Skeletal muscle tissue (tissue), 4 donors: ENCODE results near the gene FRRS1. TPM values are rescaled to one million over a fixed set of nuclear protein-coding genes. Genes with fewer than 3 reads are reported as not detected.
A peak's percentile ranks its signal among the peaks of the same experiment; 100 is the strongest.
"Not testable (repeated sequence)": the region's sequence is repeated elsewhere in the genome, so short reads cannot be mapped to it uniquely, and the experiment has no call there.

Experiments used
- H3K27ac ChIP-seq: one replicate; pipeline ENCODE4 v1.7.0; 2013; ENCODE audit warnings: mild to moderate bottlenecking, low read depth, low read length, inconsistent platforms
- H3K27me3 ChIP-seq, 3 donors: one replicate each; pipeline ENCODE4 v1.7.0; 2013; ENCODE audit warnings: low read length in 3 of 3; ENCODE audit not compliant: control insufficient read depth in 3 of 3, insufficient read depth in 3 of 3
- H3K36me3 ChIP-seq, 3 donors: one replicate each; pipeline ENCODE4 v1.7.0; 2013; ENCODE audit warnings: low read length in 3 of 3; ENCODE audit not compliant: control insufficient read depth in 3 of 3, insufficient read depth in 3 of 3
- H3K4me1 ChIP-seq, 3 donors: one replicate each; pipeline ENCODE4 v1.7.0; 2013; ENCODE audit warnings: low read length in 3 of 3, mild to moderate bottlenecking in 3 of 3; ENCODE audit not compliant: control insufficient read depth in 3 of 3, insufficient read depth in 3 of 3
- H3K4me3 ChIP-seq, 3 donors: one replicate each; pipeline ENCODE4 v1.7.0; 2013; ENCODE audit warnings: low read length in 3 of 3
- H3K9ac ChIP-seq, 3 donors: one replicate each; pipeline ENCODE4 v1.7.0; 2013; ENCODE audit warnings: low read length in 3 of 3, mild to moderate bottlenecking in 3 of 3, moderate library complexity in 2 of 3, low read depth in 1 of 3
- H3K9me3 ChIP-seq, 3 donors: one replicate each; pipeline ENCODE4 v1.7.0; 2013; ENCODE audit warnings: low read length in 3 of 3; ENCODE audit not compliant: control insufficient read depth in 3 of 3
- total RNA-seq: library from RNA; depleted of rRNA; stranded (reverse); fragments of >200 nt; gene quantifications from one replicate; pipeline ENCODE4 v1.2.3, GENCODE V29; 2014
- donor health status: Osteomylitis.

The FRRS1 gene, protein sequence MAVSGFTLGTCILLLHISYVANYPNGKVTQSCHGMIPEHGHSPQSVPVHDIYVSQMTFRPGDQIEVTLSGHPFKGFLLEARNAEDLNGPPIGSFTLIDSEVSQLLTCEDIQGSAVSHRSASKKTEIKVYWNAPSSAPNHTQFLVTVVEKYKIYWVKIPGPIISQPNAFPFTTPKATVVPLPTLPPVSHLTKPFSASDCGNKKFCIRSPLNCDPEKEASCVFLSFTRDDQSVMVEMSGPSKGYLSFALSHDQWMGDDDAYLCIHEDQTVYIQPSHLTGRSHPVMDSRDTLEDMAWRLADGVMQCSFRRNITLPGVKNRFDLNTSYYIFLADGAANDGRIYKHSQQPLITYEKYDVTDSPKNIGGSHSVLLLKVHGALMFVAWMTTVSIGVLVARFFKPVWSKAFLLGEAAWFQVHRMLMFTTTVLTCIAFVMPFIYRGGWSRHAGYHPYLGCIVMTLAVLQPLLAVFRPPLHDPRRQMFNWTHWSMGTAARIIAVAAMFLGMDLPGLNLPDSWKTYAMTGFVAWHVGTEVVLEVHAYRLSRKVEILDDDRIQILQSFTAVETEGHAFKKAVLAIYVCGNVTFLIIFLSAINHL
- total RNA-seq, result 5.7 TPM

DNA sequence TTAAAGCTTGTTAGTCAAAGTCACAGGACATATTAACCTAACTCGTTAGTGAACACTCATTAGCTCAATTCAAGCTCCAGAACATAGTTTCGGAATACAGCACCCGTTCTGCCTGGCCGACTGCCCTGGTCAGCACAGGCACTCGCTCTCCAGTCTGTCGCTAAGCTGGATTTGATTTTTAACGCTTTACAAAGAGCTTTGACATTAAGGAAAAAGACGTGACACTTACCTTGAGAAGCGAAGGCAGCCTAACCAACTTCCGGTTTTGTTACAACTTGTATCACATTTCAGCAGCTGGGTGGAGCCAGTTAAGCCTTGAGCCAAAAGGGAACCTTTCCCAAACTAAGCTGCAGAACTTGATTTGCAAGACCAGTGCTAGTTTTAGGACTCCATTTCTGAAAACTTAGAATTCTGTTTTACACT is at the start of gene FRRS1:
TSS of gene FRRS1 (minus strand) at position 258 of the 423 bp plus-strand sequence. CDS start 17,867 bp downstream, outside the sequence.
- Histone ChIP-seq H3K27ac (peak within 1 kb of the TSS; percentile 84), H3K27me3 (no peaks in the 10 kb centered on the region), H3K9me3 (no peaks in the 10 kb centered on the region), H3K9ac (peak within 1 kb of the TSS; percentile 80 to 94 (median 84)), H3K36me3 (no peaks in the 10 kb centered on the region), H3K4me1 (peaks cover 0 to 5% (median 0%) of the 10 kb centered on the region in 3 donors), H3K4me3 (peak within 1 kb of the TSS; percentile 76 to 82 (median 79))

DNA sequence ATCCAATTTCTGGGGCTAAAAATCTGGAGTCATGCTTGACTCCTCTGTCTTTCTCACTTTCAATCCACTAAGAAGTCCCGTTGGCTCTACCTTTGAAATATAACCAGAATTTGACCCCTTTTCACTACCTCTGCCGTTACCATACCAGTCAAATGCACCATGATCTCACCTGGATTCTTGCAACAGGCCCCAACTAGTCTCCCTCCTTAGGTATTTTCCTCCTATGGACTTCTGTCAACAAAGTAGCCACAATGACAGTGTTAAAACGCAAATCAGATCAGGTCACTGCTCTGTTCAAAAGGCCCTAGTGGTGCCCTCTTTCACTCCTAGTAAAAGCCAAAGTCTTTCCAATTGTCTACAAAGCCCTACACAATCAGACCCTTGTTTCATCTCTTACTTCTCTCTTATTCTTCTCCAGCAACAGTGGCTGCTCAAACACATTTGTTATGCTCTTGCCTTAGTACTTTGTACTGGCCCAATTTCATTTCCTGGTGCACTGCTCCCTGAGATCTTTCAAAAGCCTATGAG is 48.0 kb upstream of the FRRS1 start:
- H3K27ac ChIP-seq, result no peak overlapping the region
- H3K4me3 ChIP-seq, result no peak overlapping the region
- H3K9me3 ChIP-seq, result no peaks in the 10 kb centered on the region
- no peak overlapping the region for H3K9ac ChIP-seq
- peaks cover 14 to 24% (median 16%) of the 10 kb centered on the region in 3 donors for H3K4me1 ChIP-seq
- no peaks in the 10 kb centered on the region for H3K36me3 ChIP-seq
- no peaks in the 10 kb centered on the region for H3K27me3 ChIP-seq

DNA sequence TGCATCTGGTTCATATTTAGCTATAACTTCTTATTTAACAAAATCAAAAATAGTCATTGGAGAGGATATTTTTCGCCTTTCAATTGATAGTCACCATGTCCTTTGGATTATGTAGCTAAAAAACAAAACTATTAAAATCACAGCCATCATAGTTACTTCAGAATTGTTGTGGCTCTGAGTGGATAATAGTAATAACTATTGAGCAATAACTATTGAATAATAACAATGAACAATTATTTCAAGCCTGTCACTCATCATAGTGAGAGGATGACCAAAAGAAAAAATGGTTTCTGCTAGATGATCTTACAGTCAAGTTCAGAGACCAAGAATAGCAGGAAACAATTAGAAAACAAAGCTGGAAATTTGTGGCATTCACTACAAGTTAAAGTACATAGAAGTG is 45.3 kb upstream of the FRRS1 start:
- Histone ChIP-seq H3K4me3 (no peak overlapping the region), H3K9me3 (no peaks in the 10 kb centered on the region), H3K4me1 (peaks cover 7 to 17% (median 9%) of the 10 kb centered on the region in 3 donors)

DNA sequence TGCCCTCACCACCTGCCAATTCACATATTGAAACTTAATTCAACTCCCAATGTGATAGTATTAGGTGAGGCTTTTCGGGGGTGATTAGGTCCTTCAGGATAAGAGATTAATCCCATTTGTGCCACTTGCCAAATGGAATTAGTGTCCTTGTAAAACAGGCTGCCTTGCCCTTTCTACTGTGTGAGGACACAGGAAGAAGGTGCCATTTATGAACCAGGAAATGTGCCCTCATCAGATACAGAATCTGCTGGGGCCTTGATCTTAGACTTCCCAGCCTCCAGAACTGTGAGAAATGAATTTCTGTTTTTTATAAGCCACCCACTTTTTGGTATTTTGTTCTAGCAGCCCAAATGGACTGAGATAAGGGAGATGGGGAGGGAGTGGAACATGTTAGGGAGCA is 44.6 kb upstream of the FRRS1 start:
- Histone ChIP-seq H3K4me3 (no peak overlapping the region), H3K9me3 (no peaks in the 10 kb centered on the region), H3K27me3 (no peaks in the 10 kb centered on the region), H3K27ac (no peak overlapping the region), H3K9ac (no peak overlapping the region), H3K4me1 (peaks cover 3 to 11% (median 7%) of the 10 kb centered on the region in 3 donors), H3K36me3 (no peaks in the 10 kb centered on the region)

More for the DNA sequence above, 45.3 kb upstream of the FRRS1 start:
- Histone ChIP-seq H3K27me3 (no peaks in the 10 kb centered on the region), H3K27ac (no peak overlapping the region), H3K9ac (no peak overlapping the region), H3K36me3 (no peaks in the 10 kb centered on the region)

DNA sequence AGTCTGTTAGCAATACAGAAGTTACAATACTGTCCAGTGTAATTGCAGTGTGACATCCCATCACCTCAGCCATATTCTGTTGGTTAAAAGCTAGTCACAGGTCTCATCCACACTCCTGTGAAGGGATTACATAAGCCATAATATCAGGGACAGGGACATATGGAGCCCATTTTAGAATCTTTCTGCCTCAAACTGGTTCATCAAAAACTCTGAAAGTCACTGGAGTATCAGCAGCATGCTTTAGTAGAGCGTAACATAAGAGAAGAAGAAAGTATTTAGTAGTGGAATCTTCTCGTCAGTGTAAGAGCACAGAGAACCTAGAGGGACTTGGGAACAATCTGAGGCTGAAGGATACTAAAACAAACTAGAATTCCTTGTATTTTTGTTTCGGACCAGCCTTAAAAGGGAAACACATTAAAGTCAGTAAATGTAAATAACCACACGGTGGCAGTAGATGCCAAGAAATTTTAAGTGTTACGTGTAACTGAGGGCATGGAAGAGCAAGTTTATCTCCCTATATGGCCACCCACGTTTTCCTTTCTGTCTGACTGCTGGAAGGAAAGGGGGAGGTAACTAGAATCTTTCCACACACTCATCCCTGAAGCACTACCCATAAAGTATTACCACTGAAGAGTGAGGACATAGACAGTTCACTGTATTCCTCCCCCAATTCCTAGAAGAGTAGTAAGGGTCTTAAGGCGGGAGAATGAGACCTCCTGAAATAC is 42.1 kb upstream of the FRRS1 start:
- Histone ChIP-seq H3K4me1 (peaks cover 3 to 7% (median 5%) of the 10 kb centered on the region in 3 donors), H3K27me3 (no peaks in the 10 kb centered on the region), H3K27ac (peak overlapping the region; percentile 62), H3K9me3 (no peaks in the 10 kb centered on the region), H3K9ac (peak overlapping the region; percentile 37 to 63 (median 51)), H3K4me3 (peak overlapping the region; percentile 11 to 40 (median 35)), H3K36me3 (no peaks in the 10 kb centered on the region)

DNA sequence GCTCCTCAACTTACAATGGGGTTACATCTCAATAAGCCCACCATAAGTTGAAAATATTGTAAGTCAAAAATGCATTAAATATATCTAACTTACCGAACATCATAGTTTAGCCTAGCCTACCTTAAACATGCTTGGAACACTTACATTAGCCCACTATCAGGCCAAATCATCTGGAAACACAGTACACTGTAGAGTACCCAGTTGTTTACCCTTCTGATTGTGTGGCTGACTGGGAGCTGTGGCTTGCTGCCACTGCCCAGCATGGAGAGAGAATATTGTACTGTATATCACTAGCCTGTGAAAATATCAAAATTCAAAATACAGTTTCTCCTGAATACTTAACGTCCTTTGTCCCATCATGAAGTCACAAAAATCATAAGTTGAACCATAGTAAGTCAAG is 40.4 kb upstream of the FRRS1 start:
- H3K9ac ChIP-seq, result no peak overlapping the region

DNA sequence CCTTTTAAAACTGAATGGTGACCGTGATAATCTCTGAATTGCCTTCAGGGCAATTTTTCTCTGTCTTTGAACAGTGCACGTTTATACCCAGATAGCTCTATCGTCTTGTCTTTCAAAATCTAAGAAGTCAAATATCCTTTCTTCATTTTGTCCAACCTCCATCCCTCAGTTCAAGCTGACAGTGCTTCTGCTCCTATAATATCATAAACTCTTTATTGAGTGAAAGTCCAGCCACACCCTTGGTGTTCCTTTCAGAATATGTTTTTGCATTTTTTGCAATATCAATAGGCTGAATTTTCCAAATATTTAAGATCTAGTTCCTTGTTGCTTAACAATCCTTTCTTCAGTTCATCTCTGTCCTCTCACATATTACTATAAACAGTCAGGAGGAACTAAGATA is 35.1 kb upstream of the FRRS1 start:
- Histone ChIP-seq H3K4me1 (no peaks in the 10 kb centered on the region), H3K4me3 (no peak overlapping the region), H3K27me3 (no peaks in the 10 kb centered on the region), H3K36me3 (no peaks in the 10 kb centered on the region), H3K9ac (no peak overlapping the region), H3K9me3 (no peaks in the 10 kb centered on the region), H3K27ac (no peak overlapping the region)

More for the DNA sequence above, 40.4 kb upstream of the FRRS1 start:
- no peaks in the 10 kb centered on the region for H3K36me3 ChIP-seq
- H3K27ac ChIP-seq, result no peak overlapping the region
- no peak overlapping the region for H3K4me3 ChIP-seq
- H3K27me3 ChIP-seq, result no peaks in the 10 kb centered on the region
- peaks cover 3 to 7% (median 5%) of the 10 kb centered on the region in 3 donors for H3K4me1 ChIP-seq
- no peaks in the 10 kb centered on the region for H3K9me3 ChIP-seq

DNA sequence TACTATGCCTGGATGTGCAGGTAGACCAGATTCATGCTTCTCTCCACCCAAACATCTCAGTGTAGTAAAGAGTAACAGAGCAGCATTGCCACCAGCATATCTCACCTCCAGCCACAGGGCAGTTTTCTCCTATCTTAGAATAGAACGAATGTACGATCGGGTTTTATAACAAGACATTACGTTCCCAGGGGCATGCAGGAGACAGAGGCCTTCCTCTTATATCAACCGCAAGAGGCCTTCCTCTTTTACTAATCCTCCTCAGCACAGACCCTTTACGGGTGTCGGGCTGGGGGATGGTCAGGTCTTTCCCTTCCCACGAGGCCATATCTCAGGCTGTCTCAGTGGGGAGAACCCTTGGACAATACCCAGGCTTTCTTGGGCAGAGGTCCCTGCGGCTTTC is 27.4 kb upstream of the FRRS1 start:
- H3K27ac ChIP-seq, H3K27me3 ChIP-seq, H3K4me3 ChIP-seq, H3K9me3 ChIP-seq, H3K36me3 ChIP-seq, H3K4me1 ChIP-seq, H3K9ac ChIP-seq: not testable (repeated sequence)

DNA sequence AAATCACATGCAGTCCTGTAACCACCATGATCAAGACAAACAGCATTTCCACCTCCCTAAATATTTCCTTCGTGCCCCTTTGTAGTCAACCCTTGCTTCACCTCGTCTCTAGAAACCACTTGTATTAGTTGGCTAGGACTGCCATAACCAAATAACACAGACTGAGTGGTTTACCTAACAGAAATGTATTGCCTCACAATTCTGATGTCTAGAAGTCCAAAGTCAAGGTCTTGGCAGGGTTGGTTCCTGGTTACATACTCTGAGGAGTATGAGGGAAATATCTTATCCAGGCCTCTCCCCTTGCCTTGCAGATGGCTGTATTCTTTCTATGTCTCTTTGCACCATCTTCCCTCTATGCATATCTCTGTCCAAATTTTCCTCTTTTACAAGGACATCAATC is 23.3 kb upstream of the FRRS1 start:
- Histone ChIP-seq H3K36me3 (no peaks in the 10 kb centered on the region), H3K9me3 (no peaks in the 10 kb centered on the region), H3K4me3 (no peak overlapping the region), H3K27ac (no peak overlapping the region), H3K27me3 (no peaks in the 10 kb centered on the region), H3K9ac (no peak overlapping the region), H3K4me1 (no peaks in the 10 kb centered on the region)
